ENCODE measurements around the gene PUSL1.

The PUSL1 gene

GRCh38 chr1:1293263-1294249 is 14.8 kb upstream of the PUSL1 start:
- DNase-seq (ENCODE audit: insufficient read length, low spot score) (no peak), FAIRE-seq (no peak)

GRCh38 chr1:1294250-1294890 is 14.0 kb upstream of the PUSL1 start:
- FAIRE-seq (no peak), DNase-seq (ENCODE audit: insufficient read length, low spot score) (no peak)

GRCh38 chr1:1295154-1295923 is 13.1 kb upstream of the PUSL1 start:
- DNase-seq (ENCODE audit: insufficient read length, low spot score) (no peak), FAIRE-seq (no peak)

GRCh38 chr1:1296070-1297061 is 12.0 kb upstream of the PUSL1 start:
- DNase-seq (ENCODE audit: insufficient read length, low spot score), result no peak
- no peak for FAIRE-seq

GRCh38 chr1:1297802-1298424 is 10.5 kb upstream of the PUSL1 start:
- FAIRE-seq, result no peak
- no peak for DNase-seq (ENCODE audit: insufficient read length, low spot score)

GRCh38 chr1:1298861-1299685 is 9.3 kb upstream of the PUSL1 start:
- DNase-seq (ENCODE audit: insufficient read length, low spot score) (no peak), FAIRE-seq (no peak)

- FAIRE-seq (peak; percentile 23), DNase-seq (ENCODE audit: insufficient read length, low spot score) (no peak)
Measured at GRCh38 chr1:1299686-1300351, 8.6 kb upstream of the PUSL1 start.

- FAIRE-seq, result no peak
- no peak for DNase-seq (ENCODE audit: insufficient read length, low spot score)
Measured at GRCh38 chr1:1300352-1300739, 8.1 kb upstream of the PUSL1 start.

- DNase-seq (ENCODE audit: insufficient read length, low spot score) (no peak), FAIRE-seq (no peak)
Measured at GRCh38 chr1:1302006-1302430, 6.4 kb upstream of the PUSL1 start.

GRCh38 chr1:1302951-1303509 is 5.4 kb upstream of the PUSL1 start:
- DNase-seq (ENCODE audit: insufficient read length, low spot score) (no peak), FAIRE-seq (no peak)

- no peak for DNase-seq (ENCODE audit: insufficient read length, low spot score)
- FAIRE-seq, result no peak
Measured at GRCh38 chr1:1303736-1304135, 4.7 kb upstream of the PUSL1 start.

- DNase-seq (ENCODE audit: insufficient read length, low spot score), result no peak
Measured at GRCh38 chr1:1304331-1305299, 3.8 kb upstream of the PUSL1 start.

GRCh38 chr1:1305300-1306069 is 2.9 kb upstream of the PUSL1 start:
- FAIRE-seq (peak; percentile 75), DNase-seq (ENCODE audit: insufficient read length, low spot score) (peak; percentile 81)

More at GRCh38 chr1:1304331-1305299, 3.8 kb upstream of the PUSL1 start:
- FAIRE-seq, result no peak

- FAIRE-seq (peak; percentile 51), DNase-seq (ENCODE audit: insufficient read length, low spot score) (no peak)
Measured at GRCh38 chr1:1306070-1306660, 2.2 kb upstream of the PUSL1 start.

- DNase-seq (ENCODE audit: insufficient read length, low spot score) (no peak), FAIRE-seq (no peak)
Measured at GRCh38 chr1:1306661-1307260, 1.6 kb upstream of the PUSL1 start.
